ENCODE measurements around the gene MYL3.

DNA sequence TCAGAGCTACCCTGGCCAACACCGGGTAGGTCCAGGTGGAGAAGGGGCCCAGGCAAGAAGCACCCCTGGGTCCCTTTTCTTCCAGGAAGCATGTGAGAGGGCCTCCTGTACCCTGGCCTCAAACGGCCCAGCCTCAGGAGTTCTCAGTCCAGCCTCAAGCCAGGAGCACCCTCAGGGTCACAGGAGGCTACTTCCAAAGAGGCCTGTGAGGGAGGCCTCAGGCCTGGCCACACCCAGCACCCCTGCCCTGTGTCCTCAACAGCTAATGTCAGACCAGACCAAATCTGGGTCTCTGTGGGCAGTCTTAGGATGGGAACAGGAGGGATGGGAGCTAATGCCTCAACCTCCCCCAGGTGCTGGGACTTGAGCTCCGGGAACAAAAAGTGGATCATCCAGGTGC is 37.8 kb upstream of the MYL3 start:
- no peak for TF ChIP-seq POLR2A (IDR thresholded peaks at IDR 0.05; ENCODE audit: low read length)
- no peak for TF ChIP-seq GATA1 (IDR thresholded peaks at IDR 0.05; ENCODE audit: low read depth, low read length)

Measured in erythroblast (primary cell).